Esophagus mucosa (tissue), 1 donor: Measurements from ENCODE around the gene RNF8. TPM values are rescaled to one million over a fixed set of nuclear protein-coding genes. Genes with fewer than 3 reads are reported as not detected.

Experiments used
- total RNA-seq: library from RNA; stranded (reverse); gene quantifications from one replicate; pipeline ENCODE4 v1.2.4, GENCODE V29; 2023
- donor health status: DM: yes; HTN: yes; CAD: no.

RNF8 gene
- total RNA-seq, 1 donor from 2014 or later = 19.0 TPM

Other genes starting within 250 kb of the RNF8 start
- gene PIM1, start 183.8 kb upstream of the RNF8 start, total RNA-seq = 194 TPM
- 10.0 TPM for gene TBC1D22B, start 96.2 kb upstream of the RNF8 start, total RNA-seq
- 0.84 TPM for gene TMEM217, start 95.8 kb upstream of the RNF8 start, total RNA-seq
- gene CMTR1, start 79.2 kb downstream of the RNF8 start, total RNA-seq = 16.5 TPM
- 24.5 TPM for gene CCDC167, start 145.9 kb downstream of the RNF8 start, total RNA-seq